Stimulated activated CD4-positive, alpha-beta T cell treated with anti-CD3 and anti-CD28 coated beads, Interleukin-12 subunit alpha, Interleukin-12 subunit beta, amount 100 ng/mL, for 4 hours (primary cell): ENCODE data around the gene RGSL1.

Experiments used
- DNase-seq: peaks from one replicate; pipeline ENCODE4 v3.0.0-alpha.2; 2020

RGSL1 gene

GRCh38 chr1:182552527-182552926, 102.6 kb downstream of the RGSL1 start:
- no peak for DNase-seq

GRCh38 chr1:182555493-182555892, 105.5 kb downstream of the RGSL1 start:
- DNase-seq: no peak

DNA sequence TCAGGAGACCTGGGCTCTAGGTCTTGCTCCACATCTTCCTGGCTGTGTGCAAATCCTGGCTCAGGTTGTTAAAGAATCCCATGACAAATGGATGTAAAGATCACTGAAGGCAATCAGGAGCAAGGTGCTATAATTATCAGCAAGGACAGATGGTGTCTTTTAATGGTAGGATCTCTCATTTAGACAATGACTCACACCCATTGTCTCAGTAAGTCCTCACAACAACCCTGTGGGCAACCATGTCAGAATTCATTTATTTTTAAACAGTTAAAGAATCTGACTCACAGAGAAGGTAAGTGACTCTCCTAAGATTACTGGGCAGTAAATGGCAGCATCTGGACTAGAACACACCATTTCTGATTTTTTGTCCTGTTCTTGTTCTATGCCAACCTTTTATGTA, 106.3 kb downstream of the RGSL1 start:
- no peak for DNase-seq

GRCh38 chr1:182560392-182560984, 110.5 kb downstream of the RGSL1 start:
- no peak for DNase-seq

- no peak for DNase-seq
These were observed 111.5 kb downstream of the RGSL1 start for GRCh38 chr1:182561456-182561855.

DNA sequence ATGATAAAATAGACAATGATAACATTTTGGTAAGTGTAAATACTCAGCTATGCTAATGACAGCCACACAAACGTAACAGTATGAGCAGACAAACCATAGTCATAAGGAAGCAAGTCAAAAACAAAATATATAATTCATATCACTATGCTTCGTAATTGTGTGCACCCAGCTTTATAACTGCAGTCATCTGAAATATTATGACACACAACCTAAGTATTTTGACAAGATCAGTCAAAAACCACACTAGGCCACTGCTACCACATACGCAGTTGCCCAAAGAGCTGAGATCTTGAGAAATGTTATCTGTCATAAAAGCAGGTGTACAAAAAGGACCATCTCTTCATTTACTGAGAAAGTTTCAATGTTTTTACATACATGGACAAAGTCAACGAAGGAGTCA, 113.1 kb downstream of the RGSL1 start:
- no peak for DNase-seq

DNA sequence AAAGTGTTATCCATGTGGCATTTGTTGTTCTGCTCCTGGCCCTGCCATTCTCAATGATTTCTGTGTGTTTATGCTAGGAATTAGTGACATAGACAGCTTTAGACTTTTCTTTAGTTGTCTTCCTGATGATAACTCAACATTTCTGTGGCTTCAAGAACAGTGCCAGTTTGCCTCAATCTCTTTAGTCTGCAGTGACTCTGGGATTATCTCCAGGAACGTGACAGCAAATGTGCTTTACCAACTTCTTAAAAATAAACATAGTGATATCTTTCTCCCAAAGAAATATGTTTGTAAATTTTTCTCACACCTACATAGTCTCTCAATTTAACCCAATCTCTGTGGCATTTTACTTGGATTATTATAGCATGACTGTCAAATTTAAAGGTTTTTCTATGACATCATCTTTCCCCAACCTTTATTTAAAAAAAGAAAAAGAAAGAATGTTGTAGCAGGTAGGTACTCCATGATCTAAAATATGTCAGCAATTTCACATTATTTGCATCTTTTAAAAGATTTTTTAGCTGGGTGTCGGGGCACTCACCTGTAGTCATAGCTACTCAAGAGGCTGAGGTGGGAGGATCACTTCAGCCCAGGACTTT, 114.6 kb downstream of the RGSL1 start:
- DNase-seq: no peak

DNA sequence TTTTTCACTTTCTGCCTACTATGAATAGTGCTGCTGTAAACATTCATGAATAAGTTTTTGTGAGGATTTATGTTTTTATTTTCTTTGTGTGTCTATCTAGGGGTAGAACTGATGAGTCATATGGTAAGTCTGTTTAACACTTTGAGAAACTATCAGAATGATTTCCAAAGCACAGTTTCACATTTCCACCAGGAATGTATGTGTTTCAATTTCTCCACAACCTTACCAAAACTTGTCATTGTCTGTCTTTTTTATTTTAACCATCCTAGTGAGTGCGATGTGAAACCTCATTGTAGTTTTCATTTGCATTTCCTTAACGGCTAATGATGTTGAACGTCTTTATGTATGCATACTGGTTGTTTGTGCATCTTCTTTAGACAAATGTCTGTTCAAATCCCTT, 115.6 kb downstream of the RGSL1 start:
- no peak for DNase-seq

DNA sequence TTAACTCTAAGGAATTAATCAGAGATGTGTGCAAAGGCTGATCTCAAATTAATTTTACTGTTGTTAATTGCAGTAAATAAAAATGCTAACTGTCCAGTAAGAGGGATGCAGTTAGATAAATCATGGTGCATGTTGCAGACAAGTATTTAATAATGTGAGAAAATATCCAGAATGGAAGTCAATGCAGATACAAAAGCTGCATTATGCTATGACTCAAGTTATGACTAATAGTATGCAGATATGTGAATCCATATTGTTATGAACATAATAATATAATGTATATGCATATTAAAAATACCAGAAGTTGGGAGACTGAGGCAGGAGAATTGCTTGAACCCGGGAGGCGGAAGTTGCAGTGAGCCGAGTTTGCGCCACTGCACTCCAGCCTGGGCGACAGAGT, 117.7 kb downstream of the RGSL1 start:
- DNase-seq: no peak

DNA sequence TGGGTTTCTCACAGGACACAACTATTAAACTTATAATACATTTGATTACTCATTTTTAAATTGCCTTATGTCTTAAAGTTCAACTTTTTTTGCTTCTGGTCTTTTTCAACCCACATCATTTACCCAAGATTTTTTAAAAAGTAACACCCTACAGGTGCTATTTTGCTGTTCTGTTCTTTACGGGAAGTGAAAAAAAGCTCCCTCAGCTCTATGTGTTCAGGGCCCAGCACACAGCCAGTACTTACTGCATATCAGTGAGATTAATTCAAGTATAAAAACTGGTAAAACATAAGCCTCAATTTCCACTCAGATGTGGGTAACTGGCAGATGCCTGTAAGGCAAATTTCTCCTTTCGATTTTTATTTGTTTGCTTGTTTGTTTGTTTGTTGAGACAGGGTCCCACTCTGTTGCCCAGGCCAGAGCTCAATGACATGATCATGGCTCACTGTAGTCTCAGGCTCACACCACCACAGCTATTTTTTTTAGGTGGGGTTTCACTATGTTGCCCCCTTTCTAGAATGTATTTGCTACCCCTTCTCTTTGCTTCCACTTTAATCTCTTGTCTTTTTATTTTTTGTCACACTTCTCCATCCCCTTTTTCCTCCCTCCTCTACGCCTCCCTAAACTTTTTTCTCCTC, 118.8 kb downstream of the RGSL1 start:
- DNase-seq: no peak

DNA sequence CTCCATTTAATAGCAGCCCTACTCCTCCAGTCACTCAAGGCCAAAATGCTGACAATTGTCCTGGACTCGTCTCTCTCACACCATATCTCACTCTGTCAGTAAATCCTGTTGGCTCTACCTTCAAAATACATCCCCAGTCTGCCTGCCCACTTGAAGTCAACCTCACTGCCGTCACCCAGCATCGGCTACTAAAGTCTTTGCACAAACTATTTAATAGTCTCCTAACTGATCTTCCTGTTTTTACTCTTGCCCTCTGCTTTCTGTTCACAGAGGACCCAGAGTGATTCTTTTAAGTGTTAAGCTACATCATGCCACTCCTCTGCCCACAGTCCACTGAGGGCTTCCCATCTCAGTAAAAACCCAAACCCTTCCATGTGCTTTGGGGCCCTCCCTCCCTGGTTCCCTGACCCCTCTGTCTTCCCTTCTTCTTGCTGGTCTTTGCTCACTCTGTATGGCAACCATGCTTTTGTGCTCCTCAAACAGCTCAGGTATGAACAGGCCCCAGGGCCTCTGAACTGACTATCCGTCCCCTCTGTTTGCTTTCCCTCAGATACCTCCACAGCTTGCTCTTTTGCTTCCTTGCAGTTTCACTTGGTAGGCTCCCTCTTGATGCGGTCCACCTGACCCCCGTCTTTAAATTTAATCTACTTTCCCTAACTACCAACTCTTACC, 120.1 kb downstream of the RGSL1 start:
- DNase-seq: no peak

- no peak for DNase-seq
These were observed 120.6 kb downstream of the RGSL1 start for GRCh38 chr1:182570611-182570970.

DNA sequence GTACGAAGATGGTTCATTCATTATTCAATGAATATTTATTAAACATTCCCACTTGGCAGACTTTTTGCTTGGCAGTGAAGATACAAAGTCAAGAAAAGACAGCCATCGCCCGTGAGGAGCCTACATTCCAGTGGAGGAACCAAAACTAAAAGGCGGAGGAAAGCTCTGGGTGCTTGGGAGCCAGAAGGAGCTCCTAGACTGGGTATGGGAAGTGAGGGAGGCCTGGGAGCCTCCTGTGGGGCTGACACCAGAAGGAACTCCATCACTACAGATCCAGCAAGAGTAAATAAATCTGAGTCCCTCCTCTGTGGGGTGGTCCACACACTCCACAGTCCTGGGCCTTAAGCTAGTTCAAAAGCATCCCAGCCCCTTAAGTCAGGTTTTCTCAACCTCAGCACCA, 124.2 kb downstream of the RGSL1 start:
- DNase-seq: no peak

- no peak for DNase-seq
These were observed 125.7 kb downstream of the RGSL1 start for GRCh38 chr1:182575540-182576149.

DNA sequence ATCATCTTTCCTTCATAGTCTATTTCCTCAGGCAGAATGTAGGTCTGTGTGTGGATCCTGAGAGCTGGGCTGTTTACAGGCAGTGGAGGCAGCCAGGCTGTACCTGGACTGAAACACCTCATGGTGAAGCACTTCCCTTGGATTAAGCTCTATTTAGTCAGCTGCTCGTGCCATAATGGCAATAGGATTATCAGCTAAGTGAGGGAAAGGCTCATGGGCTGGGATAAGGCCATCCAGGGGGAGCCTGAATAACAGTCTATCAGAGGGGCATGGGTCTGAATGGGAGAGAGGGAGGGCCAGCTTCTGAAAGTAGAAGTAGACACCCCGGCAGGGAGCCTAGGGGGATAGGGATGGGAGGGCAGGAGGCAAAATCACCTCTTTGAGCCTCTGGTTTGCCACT, 130.8 kb downstream of the RGSL1 start:
- no peak for DNase-seq

- no peak for DNase-seq
These were observed 134.8 kb downstream of the RGSL1 start for GRCh38 chr1:182584746-182585145.

GRCh38 chr1:182586380-182586779, 136.4 kb downstream of the RGSL1 start:
- DNase-seq: no peak

DNA sequence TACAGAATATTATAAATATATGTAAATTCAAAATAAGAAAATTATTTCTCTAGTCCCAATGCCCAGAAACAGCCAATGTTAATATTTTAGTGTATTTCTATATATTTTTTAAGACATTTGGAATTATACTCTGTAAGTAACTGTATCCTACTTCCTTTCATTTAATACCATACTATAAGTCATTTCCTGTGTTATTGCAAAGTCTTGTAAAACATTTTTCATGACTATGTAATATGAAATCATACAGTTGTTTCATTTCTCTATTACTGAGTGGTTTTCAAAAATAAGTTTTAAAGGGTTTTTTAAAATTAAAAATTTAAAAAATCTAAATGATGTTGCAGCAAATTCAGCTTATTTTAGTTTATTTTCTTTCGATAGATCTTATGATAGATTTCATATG, 137.1 kb downstream of the RGSL1 start:
- no peak for DNase-seq

DNA sequence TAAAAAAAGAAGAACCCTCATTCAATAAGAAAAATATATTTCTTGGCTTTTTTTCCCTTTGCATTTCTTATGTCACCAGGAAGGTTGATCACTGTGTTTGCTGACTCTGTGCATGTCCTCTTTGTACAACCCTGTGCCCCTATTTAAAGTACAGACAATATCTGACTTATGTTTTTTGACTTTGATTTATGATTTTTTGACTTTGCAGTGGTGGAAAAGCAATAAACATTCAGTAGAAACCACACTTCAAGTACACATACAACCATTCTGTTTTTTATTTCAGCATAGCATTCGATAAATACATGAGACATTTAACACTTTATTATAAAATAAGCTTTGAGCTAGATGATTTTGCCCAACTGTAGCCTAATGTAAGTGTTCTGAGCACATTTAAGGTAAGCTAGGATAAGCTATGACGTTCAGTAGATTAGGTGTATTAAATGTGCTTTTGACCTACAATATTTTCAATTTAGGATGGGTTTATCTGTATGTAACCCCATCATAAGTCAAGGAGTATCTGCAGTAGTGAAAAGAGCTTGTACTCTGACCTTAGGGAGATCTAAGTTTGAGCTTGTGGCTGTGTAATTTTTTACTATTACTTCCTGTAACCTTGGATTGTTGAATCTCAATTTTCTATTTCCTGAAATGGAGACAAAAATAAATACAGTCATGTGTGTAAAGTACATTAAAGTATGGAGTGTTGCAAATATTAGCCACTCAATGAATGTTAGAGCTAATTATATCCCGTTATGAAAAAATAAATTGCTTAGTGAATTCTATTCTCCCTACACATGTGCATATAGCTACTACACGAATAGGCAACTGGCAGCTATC, 137.9 kb downstream of the RGSL1 start:
- DNase-seq: no peak

DNA sequence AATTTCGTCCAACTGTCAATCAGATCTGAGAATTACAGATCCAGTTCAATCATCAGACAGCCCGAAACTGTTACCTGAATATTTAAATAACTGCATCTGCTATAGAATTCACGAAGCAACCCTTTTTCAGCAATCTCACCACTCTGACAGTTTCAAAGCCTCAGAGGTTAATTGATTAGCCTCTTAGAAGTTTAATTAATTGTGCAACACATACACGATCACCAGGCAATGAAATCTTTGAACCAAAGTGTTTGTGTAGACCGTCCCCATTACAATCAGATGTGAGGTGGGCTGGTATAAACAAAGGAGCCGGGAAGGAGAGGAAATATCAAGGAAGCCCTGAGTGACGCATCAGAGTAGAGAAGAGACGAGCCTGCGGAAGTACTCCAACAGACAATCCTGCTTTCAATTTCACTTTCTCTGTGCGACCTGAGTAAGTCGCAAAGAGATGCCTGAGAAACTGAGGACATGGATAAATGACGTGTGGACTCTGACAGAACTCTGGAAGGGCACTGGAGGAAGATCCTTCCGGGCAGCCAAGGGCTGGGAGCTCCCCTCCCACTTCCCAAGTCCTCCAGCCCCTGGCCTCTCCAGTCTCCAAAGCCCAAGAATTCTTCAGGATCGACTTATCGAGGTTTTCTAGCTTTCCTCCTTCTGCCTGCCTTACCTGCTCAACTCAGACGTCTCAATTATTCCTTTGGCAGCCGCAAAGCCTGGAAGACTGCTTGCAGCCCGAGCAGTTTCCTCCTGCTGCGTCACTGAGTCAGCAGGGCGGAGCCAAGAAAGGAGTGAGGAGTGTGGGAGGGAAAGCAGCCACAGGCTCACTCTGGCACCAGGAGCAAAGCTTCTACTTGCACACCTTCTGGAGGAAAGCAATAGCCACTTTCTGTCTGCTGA, 138.8 kb downstream of the RGSL1 start, which contains the start of gene RNASEL:
Gene RNASEL (minus strand): TSS at position 757 of the 897 bp plus-strand sequence. CDS start 2,450 bp downstream, outside the sequence.
- peak; percentile 51 for DNase-seq

- DNase-seq: no peak
These were observed 139.6 kb downstream of the RGSL1 start for GRCh38 chr1:182589520-182589919.

- DNase-seq: no peak
These were observed 140.0 kb downstream of the RGSL1 start for GRCh38 chr1:182589931-182590330.
